ENCODE results near the gene TRMT2A.

TRMT2A gene

DNA sequence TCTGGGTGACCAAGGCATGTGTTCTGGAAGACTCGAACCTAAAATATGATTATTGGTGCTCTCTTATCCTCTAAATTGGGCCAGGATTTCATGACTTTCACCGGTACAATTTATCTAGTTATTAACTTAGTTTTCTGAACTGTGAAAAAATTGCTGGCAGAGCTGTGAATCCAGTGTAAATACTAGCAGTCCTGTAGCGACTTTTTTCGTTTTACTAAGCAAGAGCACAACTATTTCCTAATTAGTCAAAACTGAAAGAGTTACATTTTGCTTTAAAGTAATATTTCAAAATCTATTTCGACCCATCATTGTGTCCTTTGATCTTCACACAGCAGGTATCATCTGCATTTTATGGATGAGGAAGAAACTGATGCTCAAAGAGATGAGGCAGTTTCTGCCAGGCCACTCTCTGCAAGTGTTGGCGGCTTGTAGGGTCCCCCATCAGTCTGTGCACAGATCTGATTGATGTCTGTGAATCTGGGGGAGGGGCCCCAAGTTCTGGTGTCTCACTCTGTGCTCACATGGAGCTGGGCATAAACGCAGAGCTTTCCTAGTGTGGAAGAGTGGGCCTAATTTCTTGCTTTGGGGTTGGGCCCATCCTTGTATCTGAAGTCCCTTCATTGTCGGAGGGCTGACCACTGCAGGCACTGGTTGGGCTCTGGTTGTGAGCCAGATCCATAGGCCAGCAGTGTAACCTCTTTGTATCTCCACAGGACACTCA is 1.4 kb upstream of the TRMT2A start:
- no peak for DNase-seq (ENCODE audit: low spot score)

DNA sequence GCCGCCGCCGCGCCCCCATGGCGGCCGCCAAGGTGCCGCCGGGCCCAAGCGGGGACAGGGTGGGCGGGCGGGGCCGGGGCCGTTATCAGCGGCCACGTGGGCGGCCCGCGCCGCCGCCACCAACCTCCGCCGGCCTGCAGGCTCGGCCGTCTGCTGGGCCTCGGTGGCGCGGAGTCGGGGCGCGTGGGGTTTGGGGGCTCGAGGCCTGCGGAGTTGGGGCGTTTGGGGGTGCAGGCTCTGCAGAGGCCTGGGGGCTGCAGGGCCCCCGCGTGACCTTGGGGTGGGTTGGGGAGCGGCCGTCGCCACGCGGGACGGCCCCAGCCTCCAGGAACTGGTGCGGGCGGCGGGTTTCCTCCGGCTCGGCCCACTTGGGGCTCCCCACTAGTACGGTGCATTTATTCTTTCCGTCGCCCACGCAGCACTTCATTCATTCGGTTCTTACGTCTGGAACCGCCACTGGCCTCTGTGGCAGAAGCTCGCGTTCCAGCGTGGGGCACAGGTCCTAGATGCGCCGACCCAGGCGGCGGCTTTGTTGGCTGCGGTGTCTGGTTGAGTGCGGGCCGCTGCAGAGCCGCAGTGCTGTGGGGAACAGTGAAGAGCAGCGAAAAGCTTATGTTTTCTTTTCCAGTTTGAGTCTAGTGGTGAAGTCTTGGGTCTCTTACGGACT is 740 bp upstream of the TRMT2A start:
- DNase-seq (ENCODE audit: low spot score), result peak; percentile 47

DNA sequence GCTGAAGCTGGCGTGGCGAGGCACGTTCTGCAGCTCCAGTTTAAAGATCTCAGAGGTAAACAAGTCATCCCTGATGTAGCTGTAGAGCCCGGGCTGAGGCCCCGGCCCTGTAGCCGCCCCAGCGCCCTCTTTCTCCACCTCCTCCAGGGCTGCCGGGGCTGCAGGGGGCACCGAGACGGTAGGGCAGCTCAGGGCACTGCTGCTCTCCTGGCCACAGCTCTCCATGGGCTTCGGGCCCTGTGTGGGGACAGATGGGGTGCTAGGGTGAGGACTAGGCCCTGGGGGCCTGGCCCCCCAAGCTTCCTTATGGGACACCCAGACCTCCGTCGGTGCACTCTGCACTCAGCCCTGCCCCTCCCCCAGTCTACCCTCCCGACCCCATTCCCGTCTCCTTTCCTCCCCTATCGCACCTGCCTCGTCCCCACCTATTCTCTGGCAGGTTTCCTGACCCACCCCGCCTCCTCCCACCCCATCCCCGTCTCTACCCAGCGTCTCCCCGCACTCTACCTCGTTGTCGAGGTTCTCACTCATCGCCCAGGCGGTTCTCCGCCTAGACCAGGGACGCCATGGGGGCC is 563 bp downstream of the TRMT2A start:
- DNase-seq (ENCODE audit: low spot score), result no peak

DNA sequence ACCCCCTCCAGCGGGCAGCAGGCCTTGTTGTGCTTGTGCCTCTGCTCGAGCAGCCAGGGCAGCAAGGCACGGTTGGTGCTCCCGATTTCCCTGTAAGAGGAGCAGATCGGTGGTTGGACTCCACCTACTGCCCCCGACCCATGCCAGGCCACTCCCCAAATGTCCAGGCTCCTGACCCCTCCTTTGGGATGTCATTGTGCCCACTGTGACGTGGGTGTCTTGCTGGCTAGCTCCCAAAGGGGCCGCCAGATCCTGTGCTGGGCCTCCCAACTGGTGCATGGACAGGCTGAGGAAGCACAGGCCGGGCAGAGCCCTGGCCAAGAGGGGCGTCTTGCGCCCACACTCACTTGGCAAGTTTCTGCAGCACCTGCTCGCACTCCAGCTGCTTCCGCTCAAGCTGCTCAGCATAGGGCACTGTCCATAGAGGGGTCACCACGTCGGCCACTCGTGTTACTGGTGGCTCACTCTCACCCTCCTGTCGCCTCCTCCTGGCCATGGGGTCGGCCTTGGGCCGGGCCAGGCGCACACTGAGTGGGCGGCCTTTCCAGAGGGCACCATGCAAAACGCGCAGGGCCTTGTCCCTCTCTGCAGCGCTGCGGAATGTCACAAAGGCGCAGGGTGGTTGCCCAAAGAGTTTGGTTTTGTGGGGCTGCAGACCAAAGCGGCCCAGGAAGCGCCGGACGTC is 1.2 kb downstream of the TRMT2A start, which contains the start of gene RANBP1:
RANBP1 (plus strand) TSS at position 414 of the 685 bp plus-strand sequence; CDS start at position 495, 81 bp downstream.
- no peak for DNase-seq (ENCODE audit: low spot score)

DNA sequence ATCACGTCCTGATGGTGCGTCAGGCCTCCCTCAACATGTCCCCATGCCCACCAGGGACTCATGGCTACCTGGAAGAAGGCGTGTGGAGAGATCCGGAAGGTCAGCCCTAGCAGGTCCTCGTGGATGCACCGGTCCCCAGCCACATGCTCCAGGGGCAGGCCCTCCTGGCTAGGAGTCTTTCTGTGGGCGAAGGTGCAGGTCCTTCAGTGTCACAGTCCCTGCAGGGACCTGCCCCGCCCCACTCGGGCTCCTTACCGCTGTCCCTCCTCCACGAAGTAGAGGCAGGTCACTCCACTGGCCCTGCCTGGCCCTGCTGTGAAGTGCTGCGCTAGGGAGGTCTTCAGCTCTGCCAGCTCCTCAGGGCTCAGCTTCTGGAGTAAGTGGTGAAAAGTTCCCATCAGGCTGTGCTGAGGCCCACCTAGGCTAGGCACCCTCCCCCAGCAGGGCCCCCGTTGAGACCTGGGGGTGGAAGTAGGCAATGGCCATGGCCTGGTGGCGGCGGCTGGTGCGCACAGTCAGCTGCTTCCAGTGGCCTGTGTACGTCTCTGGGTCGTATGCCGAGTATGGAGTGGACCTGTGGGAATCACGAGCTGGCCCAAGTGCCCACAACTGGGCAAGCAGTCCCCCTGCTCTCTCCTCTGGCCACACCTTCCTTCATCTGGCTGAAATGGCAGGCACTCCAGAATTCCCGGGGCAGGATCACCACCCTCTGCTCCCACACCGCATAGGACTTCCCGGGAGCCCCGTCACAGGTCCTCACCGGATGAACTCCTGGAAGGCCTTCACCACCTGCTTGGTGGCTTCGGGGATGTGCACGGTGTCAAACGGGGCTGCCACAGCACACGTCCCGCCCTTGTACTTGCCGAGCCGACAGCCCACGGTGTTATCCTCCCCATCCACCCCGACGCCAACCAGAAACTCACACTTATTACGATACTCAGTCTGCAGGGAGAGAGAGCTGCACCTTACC is 2.2 kb downstream of the TRMT2A start:
- DNase-seq (ENCODE audit: low spot score), result no peak

DNA sequence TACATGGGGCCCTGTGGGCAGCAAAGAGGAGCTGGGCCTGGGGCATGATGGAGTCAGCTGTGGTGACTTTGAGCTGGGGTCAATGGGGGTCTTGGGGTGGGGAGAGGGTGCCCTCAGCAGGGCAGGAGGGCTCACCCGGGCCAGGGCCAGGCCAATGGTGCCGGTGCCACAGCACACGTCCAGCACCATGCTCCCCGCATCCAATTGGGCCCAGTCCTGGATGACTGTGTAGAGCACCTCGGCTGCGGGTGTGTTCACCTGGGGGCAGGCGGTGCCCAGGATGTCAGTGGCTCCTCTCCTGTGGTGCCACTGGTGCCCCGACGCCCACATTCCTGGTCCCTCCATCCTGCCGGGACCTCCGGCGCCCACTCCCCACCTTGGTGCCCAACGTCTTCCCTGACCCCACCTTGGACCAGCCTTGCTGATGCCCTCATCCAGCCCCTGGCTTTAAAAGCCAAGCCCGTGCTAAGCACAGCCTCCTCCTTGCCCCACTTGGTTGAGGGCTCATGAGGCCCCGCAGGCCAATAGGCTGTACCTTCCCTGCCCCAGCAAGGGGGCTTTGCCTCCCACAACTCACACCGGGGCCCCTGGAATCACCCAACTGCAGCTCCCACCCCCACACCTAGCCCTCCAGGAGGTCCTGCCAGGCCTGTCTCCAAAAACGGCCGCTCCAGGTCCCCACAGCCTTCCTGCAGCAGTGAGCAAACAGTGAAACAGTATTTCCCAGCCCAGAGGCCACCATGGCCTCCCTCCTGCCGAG is 3.3 kb downstream of the TRMT2A start:
- DNase-seq (ENCODE audit: low spot score), result no peak

DNA sequence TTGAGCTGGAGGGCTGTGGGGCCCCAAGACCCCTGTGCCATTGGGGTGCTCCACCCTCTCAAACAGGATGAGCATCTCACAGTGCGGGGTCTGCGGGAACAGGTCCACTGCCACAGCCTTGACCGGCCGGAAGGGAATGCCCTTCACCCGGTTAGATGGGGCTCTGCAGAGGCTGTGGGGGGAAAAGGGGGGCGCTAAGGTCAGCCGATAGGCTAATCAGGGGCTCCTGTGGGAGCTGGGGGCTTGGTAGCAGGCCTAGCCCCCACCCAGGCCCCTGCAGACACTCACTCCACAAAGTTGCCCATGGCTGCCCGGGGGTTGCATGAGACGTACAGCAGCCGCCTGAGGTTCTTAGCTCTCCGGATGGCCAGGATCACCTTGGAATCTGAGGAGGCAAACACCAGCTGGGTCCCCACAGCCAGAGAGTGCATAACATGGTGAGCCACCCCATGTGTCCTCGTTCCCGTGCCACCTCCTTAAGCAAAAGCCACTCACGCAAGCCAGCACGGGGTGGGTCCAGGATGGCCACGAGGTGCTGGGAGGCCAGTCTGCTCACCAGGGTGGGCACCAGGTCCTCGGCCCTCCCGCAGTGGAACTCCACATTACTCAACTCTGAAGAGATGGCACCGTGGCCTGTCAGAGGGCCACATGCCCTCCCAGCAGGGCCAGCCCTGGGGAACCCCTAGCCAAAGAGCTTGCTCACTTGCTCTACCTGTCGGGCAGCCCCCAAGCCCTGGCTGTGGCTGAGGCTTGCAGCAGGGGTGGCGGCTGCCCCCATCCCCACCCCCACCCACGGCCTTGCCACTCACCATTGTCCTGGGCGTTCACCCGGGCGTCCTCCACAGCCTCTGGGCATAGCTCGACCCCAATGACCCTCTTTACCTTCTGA is 4.2 kb downstream of the TRMT2A start:
- DNase-seq (ENCODE audit: low spot score), result no peak

DNA sequence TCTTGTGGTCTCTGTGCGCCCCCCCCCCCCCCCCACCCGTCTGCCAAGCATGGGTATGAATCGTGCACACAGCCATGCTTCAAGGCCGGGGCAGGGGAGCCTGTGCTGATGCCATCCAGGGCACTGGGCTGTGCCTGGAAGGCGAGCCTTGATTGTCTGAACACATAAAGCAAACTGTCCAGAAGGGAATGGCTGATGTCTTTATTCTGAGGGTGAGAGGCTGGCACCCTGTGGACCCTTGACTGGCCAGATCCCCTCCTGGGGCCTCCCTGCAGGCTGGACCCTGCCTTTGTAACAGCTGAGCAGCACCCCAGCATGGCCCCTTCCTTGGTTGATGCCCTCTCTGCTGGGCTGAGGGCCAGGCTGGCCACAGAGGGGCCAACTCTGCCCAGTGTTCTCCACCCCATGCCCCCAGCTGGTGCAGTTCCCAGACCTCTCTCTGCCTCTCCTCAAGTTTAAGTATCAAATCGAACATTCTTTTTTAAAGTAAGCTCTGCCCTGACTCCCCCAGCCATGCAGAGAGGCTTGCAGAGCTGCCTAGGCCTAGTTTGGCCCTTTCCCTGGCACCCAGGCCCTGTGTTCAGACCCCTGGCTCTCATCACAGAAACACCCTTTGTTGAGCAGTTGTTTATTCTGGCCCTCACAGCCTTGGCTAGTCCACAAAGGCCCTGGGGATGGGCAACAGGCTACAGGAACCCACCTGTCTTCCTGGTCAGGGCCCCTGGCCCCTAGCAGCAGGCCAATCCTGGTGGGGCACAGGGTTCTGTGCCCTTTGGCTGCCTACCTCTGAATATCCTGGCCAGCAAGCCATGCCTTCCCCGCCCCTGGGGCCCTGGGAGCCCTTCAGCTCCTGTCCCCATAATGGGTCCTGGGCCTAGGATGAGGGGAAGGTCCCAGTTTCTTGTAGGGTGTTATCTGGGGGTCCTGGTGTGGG is 5.1 kb downstream of the TRMT2A start:
- DNase-seq (ENCODE audit: low spot score), result no peak

DNA sequence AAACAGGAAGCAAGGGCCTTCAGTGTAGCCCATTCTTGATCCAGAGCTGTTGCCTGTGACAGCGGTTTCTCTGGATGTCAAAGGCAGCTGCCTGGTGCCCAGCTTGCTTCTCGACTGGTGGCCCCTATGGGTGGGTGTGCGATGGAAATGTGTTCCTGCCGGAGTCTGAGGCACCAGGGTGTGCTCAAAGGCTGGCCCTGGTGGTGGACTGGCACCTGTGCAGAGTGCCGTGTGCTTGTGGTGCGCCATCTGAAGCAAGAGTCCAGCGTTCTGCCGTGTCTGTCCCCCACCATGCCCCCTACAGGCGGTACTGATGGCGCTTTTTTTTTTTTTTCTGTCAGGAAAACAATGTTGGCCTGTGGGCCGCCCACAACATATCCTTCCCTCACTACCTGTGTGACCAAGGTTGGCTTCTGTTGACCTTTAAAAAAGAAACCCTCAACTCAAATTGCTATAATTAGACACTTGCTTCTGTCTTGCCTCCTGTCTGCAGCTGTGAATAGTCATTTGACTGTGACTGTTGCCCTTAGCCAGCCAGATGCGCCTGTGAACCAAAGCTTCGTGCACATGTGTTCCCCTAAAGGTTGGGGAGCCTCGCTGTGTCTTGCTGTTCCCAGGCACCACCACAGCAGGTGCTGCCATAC is 5.9 kb downstream of the TRMT2A start:
- peak; percentile 86 for DNase-seq (ENCODE audit: low spot score)

DNA sequence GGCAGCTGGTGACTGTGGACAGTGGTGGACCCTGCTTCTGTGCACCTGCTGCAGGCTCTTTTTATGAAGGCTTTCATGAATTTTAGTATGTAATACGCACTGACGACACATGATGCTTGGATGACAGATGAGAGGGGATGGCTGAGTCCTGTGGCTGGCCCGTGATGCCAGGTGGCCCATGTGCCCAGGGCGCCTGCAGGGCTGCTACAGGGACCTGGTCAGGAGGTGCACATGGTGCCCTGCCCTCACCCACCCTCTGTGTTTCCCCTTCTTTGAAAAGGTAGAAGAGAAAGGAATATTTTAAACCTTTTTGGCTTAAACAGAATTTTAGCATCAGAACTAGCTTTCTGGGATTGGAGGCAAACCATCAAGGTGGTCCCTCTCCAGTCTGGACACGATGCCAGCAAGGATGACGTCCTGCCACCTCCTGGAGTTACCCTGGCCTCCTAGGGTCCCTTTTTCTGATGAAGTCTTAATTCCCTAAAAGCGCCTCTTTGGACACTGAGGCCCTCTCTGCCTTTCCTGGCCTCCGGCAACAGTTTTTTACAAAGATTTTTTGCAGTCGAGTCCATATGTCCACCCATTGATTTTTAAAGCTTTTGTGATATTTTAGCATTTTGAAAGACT is 6.6 kb downstream of the TRMT2A start:
- DNase-seq (ENCODE audit: low spot score), result no peak

DNA sequence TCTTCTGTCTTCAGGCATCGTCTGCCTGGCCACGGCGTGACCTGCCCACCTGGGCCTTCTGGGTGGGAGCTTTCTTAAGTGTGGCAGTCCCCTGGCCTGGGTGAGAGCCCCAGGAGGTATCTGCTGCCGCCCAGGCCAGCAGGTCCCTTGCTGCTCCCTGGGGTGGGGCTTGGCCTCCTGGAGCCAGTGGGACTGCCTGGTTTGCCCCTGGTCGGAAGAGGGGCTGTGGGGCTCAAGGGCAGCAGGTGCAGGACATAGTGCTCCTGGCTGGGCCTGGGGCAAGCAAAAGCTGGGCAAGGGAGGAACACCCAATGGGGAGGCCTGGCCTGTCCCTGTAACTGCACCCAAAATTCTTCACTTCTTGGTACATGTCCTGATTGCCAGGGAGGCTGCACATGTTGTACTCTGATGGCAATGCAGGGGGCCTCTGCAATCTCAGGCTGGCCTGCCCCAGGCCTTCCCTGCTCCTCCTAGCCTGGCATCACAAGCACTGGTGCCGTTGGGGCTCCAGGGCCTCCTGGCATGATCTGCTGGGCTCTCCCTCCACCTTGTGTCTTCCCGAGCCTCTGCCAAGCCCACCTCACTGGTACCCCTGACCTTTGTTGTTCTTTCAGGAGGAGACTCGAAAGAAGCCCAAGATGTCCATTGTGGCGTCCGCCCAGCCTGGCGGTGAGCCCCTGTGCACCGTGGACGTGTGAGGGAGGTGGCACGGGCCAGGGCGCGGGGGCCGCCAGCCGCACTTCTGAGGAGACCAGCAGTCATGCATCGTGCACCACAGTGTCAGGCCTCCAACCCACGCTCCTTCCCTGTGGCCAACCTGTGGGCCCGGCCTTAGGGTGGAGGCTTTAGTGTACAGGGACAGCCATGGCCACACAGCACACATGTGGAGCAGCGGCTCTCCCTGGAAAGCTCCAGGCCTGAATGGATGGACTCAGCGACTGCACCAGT is 7.3 kb downstream of the TRMT2A start:
- DNase-seq (ENCODE audit: low spot score), result no peak

DNA sequence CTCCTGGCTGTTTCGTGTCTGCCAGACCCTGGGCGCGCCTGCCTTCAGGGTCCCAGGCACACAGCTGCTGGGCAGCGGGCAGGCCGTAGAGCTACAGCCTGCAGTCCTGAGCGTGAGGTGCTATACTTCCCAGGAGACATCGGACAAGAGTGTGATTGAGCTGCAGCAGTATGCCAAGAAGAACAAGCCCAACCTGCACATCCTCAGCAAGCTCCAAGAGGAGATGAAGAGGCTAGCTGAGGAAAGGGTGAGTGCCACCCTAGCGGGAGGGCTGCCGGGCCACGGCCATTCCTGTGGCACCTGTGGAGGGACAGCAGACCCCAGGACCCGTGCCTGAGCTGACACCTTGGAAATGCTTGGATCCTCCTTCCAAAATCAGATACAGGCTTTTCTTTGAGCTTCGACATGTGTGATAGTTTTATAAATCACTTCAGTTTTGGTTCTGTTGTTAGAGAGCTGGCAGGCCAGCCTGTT is 8.2 kb downstream of the TRMT2A start:
- DNase-seq (ENCODE audit: low spot score), result no peak

DNA sequence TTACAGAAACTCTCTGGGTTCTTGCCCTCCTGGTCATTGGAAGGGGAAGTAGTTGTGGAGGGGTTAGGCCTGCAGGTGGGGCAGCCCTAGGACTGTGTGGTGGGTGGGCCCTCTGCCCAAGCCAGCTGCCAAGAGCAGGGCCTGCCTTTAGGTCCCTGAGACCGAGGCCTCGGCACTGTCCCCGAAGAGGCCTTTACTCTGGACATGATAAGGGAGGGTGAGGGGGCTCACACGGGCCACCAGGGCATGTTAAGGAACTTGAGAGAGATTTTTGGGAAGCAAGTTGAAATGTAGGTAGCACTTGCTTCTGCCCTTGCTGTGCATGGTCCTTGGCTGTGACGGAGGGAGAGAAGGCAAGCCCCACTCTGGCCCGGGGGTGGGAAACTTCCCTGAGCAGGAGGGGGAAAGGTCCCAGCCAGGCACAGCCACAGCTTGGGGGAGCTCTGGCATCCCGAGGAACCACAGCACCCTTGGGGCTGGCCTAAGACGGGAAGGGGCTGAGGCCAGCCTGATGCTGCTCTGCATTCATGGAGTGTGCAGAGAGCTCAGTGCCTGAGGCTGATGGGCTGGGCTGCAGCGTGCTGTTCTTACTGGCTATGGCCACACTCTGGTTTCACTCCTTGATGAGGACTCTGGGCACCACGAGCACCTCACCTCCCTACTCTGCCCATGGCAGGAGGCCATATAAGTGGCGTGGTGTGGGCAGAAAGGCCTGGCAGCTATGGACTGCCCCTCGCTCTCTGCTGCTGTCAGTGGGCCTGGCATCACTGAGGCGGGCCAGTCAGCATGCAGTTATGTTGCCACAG is 8.9 kb downstream of the TRMT2A start:
- no peak for DNase-seq (ENCODE audit: low spot score)

DNA sequence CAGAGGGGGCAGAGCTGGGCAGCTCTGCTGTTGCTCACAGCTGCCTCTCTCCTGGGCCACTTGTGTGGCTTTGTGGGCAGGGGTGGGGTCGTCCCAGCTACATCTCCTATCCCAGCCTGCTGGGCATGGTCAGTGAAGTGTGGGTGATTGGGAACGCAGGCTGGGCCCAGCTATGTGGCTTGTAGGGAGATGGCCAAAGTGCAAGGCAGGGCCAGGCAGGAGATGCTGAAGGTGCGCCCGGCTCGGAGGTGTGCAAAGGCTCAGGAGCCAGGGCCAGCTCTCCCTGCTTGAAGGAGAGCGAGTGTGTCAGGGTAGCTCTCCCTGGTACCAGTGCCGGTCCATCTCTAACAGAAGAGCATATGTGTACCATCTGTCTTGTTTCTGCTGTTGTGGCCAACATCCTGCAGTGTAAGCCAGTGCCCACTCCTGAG is 9.5 kb downstream of the TRMT2A start:
- no peak for DNase-seq (ENCODE audit: low spot score)

DNA sequence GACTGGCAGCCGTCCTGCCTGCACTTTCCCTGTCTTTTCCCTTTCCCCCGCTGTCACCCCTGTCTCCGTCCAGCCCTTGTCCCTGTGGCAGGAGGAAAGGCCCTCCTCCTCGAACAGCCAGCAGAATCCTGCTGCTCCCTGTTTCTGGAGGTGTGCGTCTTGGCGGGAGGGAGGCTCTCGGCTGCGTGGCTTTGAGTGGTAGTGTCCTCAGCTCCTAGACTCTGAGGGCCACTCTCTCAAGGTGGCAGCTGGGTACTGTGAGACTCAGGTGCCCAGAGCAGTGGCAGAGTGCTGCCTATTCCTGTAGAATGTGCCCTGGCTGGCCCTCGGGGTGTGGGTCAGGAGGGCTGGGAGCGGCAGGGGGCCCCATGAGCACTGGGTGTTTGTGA is 10.2 kb downstream of the TRMT2A start:
- DNase-seq (ENCODE audit: low spot score), result no peak

Measured in NAMALWA (cell line).